ENCODE measurements around the gene UGGT1.

Gene UGGT1

GRCh38 chr2:128108166-128108565, 17.2 kb downstream of the UGGT1 start:
- no peak for DNase-seq (ENCODE audit: low spot score)

GRCh38 chr2:128109243-128109642, 18.2 kb downstream of the UGGT1 start:
- DNase-seq (ENCODE audit: low spot score): no peak

DNA sequence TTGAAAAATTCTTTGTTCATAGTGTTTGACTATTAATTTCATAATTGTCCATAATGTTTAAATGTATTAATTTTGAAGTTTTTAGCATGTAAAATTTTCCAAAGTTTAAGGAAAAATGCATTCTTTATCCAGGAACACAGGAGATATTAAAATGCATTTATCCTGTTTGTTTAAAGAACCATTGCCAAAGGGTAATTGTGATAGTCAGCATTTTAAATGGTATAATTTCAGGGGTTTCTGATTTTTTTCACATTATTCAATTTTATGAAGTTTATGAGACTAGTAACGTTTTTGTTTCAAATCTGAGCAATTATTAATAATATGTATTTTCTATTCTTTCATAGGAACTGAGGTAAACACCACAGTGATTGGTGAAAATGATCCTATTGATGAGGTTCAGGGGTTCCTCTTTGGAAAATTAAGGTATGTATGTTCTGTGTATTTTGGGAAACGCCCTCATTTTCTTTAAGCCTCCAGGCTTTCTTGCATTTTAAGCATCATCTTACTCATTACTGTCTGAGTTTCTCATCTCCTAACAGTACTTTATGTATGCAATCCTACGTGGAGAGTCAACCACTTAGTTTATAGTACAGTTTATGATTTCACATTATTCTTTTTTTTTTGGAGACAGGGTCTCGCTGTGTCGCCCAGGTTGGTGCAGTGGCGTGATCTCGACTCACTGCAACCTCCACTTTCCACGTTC, 25.1 kb downstream of the UGGT1 start:
- no peak for DNase-seq (ENCODE audit: low spot score)

GRCh38 chr2:128134573-128134972, 43.6 kb downstream of the UGGT1 start:
- DNase-seq (ENCODE audit: low spot score): no peak

GRCh38 chr2:128137094-128137616, 46.2 kb downstream of the UGGT1 start:
- DNase-seq (ENCODE audit: low spot score): no peak

- DNase-seq (ENCODE audit: low spot score): no peak
These were observed 48.6 kb downstream of the UGGT1 start for GRCh38 chr2:128139624-128140023.

DNA sequence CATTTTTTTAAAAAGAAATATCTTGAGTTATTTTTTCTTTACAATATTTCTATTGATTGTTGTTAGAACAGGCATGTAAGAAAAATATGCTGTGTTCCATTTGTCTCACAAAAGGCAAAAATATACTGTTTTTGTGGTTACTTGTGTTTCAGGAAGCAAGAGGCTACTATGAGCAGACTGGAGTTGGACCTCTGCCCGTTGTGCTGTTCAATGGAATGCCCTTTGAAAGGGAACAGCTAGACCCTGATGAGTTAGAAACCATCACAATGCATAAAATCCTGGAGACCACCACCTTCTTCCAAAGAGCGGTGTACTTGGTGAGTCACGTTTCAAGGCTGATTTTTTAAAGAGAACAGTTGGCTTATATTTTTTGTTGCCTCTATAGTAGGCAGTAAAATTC, 54.7 kb downstream of the UGGT1 start:
- DNase-seq (ENCODE audit: low spot score): no peak

DNA sequence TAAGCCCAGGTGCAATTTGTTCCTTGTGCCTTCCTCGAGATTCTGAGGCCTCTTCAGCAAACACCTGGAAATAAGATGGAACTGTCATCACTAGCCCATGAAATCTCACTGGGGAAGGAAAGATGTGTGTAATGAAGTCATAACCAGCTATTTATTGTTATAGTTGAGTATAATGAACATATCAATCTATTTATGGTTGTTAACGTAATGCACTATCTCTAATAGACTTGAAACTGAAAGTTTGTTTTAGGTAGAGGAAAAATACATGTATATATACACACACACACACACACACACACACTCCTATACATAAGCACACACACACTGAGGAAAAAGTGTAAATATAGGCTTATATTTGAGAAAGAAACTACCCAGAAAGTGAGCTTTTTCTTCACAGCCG, 62.8 kb downstream of the UGGT1 start:
- no peak for DNase-seq (ENCODE audit: low spot score)

DNA sequence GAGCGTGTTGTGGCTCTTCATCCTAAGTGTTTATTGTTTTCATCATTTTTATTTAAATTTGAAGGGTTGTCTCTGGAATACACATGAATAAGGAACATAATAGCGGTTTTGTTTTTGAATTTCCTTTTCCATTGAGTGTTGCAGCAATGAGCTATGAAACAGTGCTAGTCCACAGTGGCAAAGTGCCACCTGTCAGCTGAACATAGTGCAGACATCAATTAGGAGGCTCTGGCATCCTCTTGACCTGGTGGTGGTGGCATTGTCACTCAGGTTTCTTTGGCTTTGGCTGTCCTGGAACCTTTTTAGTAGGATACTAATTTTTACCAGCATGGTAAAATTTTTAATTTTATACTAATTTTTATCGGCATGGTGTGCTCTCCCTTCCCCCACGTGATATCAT, 63.2 kb downstream of the UGGT1 start:
- no peak for DNase-seq (ENCODE audit: low spot score)

- DNase-seq (ENCODE audit: low spot score): no peak
These were observed 65.0 kb downstream of the UGGT1 start for GRCh38 chr2:128155970-128156369.

GRCh38 chr2:128156812-128157211, 65.8 kb downstream of the UGGT1 start:
- no peak for DNase-seq (ENCODE audit: low spot score)

DNA sequence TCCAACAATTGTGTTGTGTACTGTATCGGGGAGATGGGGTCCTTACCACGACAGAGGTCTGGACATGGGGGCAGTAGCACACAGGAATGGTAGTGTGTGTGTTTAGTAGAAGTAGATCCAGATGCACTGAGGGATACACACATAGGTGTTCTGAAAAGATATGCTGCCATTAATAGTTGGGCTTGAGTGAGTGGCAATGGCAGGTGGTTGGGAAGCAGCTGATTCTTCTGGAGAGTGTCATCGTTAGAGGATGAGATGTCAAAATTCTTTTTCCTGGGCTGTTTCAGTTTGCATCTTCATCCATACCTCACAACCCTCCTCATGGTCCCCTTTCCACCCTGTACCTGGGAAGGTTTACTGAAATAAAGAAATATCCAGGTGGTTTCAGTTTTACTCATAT, 66.6 kb downstream of the UGGT1 start:
- DNase-seq (ENCODE audit: low spot score): no peak

GRCh38 chr2:128158176-128158575, 67.2 kb downstream of the UGGT1 start:
- DNase-seq (ENCODE audit: low spot score): no peak

DNA sequence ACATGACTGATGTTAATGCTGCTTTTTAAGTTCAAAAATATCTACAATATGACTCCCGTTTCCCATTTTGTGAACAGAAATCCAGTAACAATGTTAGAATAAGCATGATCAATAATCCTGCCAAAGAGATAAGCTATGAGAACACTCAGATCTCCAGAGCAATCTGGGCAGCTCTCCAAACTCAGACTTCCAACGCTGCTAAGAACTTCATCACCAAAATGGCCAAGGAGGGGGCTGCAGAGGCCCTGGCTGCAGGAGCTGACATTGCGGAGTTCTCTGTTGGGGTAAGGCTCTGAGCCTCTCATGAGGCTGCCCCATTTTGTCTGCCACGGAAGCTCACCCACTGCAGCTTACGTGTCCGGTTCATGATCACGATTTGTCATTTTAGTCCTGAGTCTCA, 68.4 kb downstream of the UGGT1 start:
- DNase-seq (ENCODE audit: low spot score): no peak

DNA sequence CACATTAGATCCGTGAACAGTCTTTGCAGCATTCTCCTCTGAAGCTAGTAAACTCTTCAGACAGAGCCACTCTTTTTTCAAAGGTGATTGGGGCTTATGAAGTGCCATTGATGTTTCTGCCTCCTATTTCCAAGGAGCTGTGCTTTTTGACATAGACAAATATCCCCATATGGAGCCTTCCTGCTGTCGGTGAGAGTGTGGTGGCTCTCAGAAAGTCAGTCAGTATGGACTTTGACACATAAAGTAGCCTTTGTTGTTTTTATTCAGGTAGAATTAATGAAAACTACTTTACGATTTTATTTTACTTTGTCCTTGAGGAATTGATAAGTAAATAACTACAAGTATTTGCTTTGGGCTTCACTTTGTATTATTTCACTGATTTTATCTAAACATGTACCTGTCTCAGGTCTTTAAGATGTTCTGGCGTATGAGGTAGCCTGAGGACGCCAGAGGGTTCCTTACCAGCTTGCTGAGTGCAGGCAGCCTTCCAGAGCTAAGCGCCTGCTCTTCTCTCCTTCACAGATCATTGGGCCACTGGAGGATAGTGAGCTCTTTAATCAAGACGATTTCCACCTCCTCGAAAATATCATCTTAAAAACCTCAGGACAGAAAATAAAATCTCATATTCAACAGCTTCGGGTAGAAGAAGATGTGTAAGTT, 69.7 kb downstream of the UGGT1 start:
- peak; percentile 49 for DNase-seq (ENCODE audit: low spot score)

DNA sequence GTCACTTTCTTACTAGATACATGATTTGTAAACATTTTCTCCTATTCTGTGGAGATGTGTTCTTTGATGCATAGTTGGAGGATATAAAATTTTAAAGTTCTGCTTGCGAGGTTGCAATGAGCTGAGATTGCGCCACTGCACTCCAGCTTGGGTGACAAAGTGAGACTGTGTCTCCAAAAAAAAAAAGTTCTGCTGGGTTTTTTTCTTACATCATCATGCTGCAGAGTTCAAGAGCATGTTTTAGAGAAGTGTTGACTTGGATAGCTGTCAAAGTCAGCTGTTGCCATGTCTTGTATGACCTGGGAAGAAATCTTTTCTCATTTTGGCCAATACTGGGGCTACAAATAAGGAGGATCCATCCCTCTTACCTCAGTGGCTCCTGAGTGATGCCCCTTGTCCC, 71.3 kb downstream of the UGGT1 start:
- DNase-seq (ENCODE audit: low spot score): no peak

GRCh38 chr2:128164311-128164710, 73.3 kb downstream of the UGGT1 start:
- DNase-seq (ENCODE audit: low spot score): no peak

- no peak for DNase-seq (ENCODE audit: low spot score)
These were observed 75.8 kb downstream of the UGGT1 start for GRCh38 chr2:128166746-128167353.

GRCh38 chr2:128169094-128169493, 78.1 kb downstream of the UGGT1 start:
- DNase-seq (ENCODE audit: low spot score): no peak

- no peak for DNase-seq (ENCODE audit: low spot score)
These were observed 78.5 kb downstream of the UGGT1 start for GRCh38 chr2:128169497-128169896.

GRCh38 chr2:128169933-128170709, 79.1 kb downstream of the UGGT1 start:
- no peak for DNase-seq (ENCODE audit: low spot score)

DNA sequence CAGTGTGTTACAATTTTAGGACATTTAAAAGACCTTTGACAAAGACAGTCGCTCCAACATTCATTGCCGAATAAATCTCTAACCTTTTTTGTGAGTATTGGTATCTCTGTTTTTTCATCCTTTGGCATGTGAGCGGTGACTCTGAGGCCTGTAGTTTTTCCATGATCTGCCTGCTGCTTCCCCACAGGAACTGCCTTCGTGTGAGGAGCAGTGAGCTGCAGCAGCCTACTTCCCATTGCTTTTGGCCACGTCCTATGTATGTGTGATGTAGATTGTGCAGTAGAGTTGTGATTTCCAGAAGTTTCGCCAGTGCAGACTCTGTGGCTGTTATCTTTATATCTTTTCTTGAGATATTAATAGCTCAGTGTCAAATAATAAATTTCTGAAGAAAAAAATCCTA, 79.8 kb downstream of the UGGT1 start:
- DNase-seq (ENCODE audit: low spot score): no peak
